GM13976 (cell line): ENCODE data around the gene PLPP7.

Experiments used
- DNase-seq: peaks from one replicate; pipeline ENCODE4 v3.0.0; 2012; ENCODE audit warnings: low spot score
- in situ Hi-C: fragments of 300-500 bp; cut with MboI; formaldehyde crosslinking; loops from one replicate; pipeline ENCODE4 v1.12.0; 2022; ENCODE audit warnings: low sequenced_read_pairs, mixed read lengths, inconsistent platforms; ENCODE audit not compliant: unreplicated experiment
- TF ChIP-seq, protein P1 (sequence below): IDR thresholded peaks from 2 replicates; pipeline ENCODE4 v1.5.1; 2012; ENCODE audit warnings: borderline replicate concordance, mild to moderate bottlenecking; ENCODE audit not compliant: insufficient read depth; ENCODE audit errors: extremely low read depth, missing control alignments, control extremely low read depth

Gene PLPP7

GRCh38 chr9:131254626-131255025, 34.9 kb upstream of the PLPP7 start:
- DNase-seq: no peak
- in situ Hi-C loops: no loop called here
- TF ChIP-seq, protein P1, sequence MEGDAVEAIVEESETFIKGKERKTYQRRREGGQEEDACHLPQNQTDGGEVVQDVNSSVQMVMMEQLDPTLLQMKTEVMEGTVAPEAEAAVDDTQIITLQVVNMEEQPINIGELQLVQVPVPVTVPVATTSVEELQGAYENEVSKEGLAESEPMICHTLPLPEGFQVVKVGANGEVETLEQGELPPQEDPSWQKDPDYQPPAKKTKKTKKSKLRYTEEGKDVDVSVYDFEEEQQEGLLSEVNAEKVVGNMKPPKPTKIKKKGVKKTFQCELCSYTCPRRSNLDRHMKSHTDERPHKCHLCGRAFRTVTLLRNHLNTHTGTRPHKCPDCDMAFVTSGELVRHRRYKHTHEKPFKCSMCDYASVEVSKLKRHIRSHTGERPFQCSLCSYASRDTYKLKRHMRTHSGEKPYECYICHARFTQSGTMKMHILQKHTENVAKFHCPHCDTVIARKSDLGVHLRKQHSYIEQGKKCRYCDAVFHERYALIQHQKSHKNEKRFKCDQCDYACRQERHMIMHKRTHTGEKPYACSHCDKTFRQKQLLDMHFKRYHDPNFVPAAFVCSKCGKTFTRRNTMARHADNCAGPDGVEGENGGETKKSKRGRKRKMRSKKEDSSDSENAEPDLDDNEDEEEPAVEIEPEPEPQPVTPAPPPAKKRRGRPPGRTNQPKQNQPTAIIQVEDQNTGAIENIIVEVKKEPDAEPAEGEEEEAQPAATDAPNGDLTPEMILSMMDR: no peak

- in situ Hi-C loops: no loop called here
- TF ChIP-seq, protein P1: no peak
- no peak for DNase-seq
Observed at GRCh38 chr9:131255676-131256197, 33.8 kb upstream of the PLPP7 start.

- no peak for DNase-seq
- in situ Hi-C loops: no loop called here
- TF ChIP-seq, protein P1: no peak
Observed at GRCh38 chr9:131257266-131258025, 32.1 kb upstream of the PLPP7 start.

GRCh38 chr9:131258186-131258585, 31.3 kb upstream of the PLPP7 start:
- in situ Hi-C loops: no loop called here
- TF ChIP-seq, protein P1: no peak
- DNase-seq: no peak

DNA sequence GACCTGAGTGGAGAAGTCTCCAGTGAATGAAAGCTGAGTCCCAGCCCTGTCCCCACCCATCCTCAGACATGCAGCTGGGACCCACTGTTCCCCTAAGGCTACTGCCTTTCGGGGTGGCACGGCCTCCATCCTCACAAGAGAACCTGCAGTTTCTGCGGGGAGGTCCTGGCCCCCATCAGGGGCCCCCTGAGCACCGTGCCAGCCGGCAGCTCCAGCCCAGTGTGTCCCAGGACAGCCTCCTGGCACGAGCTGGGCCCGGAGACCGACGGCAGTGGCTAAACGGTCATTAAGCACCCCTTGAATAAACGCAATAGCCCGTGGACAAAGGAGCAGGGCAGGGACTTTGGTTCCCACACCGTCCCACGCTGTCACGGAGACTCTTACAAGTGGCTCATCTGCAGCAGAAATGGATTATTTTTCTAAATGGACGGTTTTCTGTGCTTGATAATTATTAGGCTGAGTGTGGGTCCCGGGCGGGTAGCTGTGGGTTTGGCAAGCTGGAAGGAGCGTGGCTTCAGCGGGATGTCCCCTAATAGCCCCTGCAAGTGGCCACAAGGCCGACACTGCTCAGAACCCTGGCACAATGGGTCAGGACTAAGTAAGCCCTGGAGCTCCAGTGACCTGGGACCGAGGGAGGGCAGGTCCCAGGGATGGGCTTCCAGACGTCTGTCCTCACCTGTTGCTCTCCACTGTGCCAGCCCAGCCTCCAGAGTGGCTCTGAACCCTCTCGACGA, 30.7 kb upstream of the PLPP7 start:
- in situ Hi-C loops: no loop called here
- TF ChIP-seq, protein P1: no peak

DNA sequence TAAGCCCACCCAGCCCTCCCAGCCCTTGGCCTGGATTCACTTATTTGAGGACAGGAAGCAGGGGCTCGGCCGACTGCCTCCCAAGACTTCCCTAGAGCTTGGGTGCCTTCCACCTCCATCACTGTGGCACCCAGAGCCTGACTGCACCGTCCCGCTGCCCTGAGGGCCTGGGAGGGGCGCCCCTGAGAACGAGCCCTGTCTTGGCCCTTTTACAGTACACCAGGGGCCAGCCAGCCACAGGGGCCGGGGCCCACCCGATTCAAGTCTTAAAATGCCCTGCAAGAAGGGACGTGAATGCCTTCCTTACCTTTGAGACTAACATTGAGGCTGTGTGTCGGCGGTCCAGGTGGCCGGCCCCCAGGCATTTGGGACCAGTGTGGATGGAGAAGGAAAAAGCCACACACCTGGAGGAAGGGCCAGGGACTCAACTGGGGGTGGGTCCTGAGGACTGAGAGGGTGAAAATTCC, 30.1 kb upstream of the PLPP7 start:
- in situ Hi-C loops: no loop called here
- DNase-seq: no peak
- TF ChIP-seq, protein P1: no peak

More for the DNA sequence above, 30.7 kb upstream of the PLPP7 start:
- DNase-seq: no peak
